ENCODE measurements around the gene MYRF.

Gene MYRF

DNA sequence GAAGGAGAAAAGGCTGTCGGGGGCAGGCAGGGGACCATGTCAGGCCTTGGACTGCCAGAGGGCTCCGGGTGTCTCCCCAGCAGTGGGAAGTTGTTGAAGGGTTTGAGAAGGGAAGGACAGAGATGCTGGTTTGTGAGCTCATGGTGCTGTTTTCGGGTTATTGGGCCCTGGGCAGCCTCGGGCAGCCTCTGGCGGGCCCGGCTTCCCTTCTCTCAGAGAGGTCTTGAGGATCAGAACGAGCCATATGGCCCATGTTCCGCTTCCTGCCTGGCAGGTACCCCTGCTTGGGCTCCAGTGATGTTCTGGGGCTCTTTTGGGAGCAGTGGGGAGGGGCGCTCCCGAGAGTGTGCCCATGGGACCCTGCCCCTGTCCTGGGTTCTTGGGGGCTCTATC lies 9.8 kb downstream of the MYRF start:
- no peak for DNase-seq

DNA sequence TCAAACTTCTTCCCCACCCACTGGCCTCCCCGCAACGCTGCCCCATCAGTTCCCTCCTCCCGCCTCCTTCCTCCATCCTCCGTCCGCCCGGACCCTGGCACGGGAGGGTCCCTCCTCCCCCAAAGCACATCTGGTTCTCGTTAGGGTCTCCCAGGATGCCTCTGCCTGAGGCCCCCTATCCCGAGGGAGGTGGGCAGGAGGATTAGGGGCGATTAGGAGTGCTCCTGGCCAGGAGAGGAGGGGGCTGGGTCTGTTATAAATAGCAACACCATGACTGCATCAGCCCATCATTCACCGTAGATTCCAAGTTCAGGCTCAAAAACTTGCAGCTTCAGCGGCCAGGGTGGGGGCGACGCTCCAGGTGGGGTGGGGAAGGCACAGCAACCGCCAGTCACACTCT lies 10.4 kb downstream of the MYRF start:
- peak; percentile 51 for DNase-seq

GRCh38 chr11:61763930-61764605 lies 11.6 kb downstream of the MYRF start:
- DNase-seq: no peak

GRCh38 chr11:61764606-61765260 lies 12.3 kb downstream of the MYRF start:
- no peak for DNase-seq

- DNase-seq: no peak
Measured at GRCh38 chr11:61765550-61766253, 13.3 kb downstream of the MYRF start.

DNA sequence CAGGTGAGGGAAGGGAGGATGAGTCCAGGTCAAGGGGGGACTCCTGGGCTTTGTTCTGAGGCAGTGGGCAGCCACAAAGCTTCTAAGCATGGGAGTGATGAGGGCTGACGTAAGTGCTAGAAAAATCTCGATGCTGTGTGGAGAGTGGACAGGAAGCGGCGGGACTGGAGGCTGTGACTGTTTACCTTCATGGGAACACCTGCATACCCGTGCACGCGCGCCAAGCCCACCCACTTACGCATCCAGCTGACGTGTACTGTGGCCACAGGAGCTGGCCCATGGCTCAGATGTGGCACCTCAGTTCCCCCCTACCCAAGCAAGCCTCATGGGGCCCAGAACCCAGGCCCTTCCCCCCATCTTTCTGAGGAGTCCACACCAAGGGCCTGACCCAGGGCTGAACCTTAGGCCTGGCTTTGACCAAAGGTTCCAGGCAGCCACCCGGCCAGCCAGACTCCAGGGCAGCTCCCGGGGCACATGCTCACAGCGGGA lies 14.0 kb downstream of the MYRF start:
- peak; percentile 41 for DNase-seq

DNA sequence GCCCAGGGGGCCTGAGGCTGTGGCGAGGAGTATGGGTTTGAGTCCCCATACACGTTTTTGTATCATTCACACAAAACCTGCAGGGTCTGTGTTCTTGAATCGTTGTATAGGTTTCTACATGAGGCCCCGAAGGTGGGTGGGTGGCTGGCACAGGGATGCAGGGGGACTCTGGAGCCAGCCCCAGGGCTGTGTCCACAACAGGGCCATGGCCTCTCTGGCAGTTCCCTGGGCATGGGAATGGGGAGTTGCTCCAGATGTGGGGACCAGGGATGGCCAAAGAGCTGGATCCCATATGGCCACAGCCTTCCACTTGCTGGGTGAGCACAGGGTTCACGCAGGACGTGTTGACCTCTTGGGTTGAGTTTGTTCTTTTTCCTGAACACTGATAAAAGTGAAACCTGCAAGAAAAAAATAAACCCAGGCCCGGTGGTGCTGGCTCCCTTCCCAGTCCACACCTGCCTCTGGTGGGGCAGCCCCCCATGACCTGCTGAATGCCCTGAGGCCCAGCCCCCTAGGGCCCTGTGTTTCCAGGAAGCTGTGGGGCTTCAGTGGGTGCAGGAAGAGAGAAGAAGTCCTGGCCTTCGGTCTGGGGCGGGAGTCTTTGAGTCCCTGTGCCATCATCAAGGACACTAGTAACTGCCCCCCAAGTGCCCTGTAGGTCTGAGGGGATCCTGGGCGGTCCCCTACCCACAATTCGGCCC lies 16.1 kb downstream of the MYRF start:
- DNase-seq: no peak

DNA sequence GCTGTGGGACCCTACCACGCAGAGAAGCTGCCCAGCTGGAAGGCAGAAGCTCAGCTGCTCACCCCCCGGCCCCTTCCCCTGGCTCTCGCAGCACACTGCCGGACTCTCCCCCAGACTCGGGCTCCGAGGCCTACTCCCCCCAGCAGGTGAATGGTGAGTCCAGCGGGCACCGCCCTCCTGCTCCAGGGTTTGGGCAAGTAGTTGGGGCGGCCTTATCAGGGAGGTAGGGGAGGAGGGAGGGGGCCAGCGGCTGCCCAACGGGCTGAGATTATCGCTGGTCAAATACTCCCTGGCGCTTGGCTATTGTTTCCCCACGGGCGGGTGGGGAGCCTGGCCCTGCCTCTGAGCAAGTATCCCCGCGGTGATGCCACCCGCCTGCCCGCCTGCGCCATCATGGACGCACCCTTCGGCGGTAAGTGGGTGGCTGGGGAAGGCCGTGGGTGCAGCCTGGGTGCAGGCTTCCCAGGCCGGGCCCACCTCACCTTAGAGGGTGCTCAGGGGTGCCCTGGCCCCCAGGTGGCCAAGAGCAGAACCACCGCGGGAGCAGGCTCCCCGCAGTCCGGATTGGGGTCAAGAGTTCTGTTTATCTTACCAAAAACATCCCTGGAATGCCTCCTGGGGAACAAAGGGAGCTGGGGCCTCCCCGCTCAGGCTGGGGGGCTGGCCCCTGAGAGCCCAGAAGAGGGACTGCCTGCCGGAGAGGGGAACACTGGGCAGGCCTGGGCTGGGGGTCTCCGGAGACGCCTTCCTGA lies 16.9 kb downstream of the MYRF start:
- DNase-seq: peak; percentile 23

- DNase-seq: no peak
Measured at GRCh38 chr11:61769946-61770683, 17.7 kb downstream of the MYRF start.

DNA sequence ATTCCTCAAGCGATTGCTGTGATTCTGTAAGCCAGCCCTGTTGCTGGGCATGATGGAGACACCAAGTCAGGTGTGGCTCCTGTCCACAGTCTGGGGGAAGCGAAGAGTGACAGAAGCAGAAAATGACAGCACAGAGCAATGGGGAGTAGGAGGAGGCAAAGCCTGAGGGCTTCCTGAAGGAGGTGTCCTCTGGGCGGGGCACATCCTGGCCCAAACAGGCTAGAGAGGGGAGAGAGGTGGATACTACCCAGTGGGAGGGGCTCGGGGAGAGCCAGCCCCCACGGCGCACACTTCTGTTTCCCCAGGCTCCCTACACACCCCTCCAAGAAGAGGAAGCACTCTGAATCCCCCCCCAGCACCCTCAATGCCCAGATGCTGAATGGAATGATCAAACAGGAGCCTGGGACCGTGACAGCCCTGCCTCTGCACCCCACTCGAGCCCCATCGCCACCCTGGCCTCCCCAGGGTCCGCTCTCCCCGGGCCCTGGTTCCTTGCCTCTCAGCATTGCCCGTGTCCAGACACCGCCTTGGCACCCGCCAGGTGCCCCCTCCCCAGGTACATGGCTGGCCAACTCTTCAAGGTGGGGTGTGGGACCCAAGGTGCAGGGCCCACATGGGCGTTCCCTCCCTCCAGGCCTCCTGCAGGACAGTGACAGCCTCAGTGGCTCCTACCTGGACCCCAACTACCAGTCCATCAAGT lies 18.9 kb downstream of the MYRF start:
- DNase-seq: no peak

DNA sequence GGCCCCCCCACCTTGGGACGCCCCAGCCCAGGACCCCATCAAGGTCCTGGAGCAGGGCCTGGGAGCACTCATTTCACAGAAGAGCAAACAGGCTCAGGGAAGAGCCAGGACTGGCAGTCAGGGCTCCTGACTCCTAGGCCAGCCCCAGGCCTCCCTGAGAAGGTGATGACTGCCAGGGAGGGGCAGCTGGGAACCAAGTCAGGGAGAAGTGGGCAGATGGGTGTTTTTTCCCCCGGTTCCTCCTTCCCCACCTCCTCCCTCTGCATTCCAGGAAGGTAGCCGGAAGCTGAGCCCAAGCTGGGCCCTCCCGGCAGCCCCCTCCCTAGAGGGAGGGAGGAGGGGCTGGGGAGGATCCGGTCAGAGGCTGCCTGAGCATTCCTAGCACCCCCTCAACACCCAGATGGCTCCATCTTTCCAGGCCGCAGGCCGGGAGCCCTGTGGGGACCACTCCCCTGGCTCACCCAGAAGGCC lies 19.6 kb downstream of the MYRF start:
- DNase-seq: no peak

- no peak for DNase-seq
Measured at GRCh38 chr11:61773356-61773755, 20.9 kb downstream of the MYRF start.

GRCh38 chr11:61773809-61774208 lies 21.4 kb downstream of the MYRF start:
- DNase-seq: no peak

GRCh38 chr11:61774411-61774810 lies 22.0 kb downstream of the MYRF start:
- no peak for DNase-seq

DNA sequence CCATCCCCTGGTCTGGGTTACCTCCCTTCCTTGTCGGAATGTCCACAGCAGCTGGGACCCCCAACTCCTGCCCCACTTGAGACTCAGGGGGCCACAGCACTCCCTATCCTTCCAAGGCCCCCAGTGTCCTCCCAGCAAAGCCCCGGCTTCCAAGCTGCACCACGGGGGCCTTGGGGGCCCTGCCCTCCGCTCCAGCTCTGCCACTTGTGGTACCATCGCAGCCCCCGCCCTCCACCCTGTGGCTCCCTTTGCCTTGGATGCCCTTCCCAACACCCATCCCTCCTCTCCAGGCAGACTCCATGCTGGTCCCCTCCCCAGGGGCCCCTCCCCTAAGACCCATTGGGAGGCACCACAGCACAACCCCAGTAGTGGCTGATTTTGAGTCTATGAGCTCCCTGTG lies 22.7 kb downstream of the MYRF start:
- no peak for DNase-seq

GRCh38 chr11:61775606-61776554 lies 23.4 kb downstream of the MYRF start:
- DNase-seq: no peak

GRCh38 chr11:61776561-61777075 lies 24.2 kb downstream of the MYRF start:
- peak; percentile 59 for DNase-seq

DNA sequence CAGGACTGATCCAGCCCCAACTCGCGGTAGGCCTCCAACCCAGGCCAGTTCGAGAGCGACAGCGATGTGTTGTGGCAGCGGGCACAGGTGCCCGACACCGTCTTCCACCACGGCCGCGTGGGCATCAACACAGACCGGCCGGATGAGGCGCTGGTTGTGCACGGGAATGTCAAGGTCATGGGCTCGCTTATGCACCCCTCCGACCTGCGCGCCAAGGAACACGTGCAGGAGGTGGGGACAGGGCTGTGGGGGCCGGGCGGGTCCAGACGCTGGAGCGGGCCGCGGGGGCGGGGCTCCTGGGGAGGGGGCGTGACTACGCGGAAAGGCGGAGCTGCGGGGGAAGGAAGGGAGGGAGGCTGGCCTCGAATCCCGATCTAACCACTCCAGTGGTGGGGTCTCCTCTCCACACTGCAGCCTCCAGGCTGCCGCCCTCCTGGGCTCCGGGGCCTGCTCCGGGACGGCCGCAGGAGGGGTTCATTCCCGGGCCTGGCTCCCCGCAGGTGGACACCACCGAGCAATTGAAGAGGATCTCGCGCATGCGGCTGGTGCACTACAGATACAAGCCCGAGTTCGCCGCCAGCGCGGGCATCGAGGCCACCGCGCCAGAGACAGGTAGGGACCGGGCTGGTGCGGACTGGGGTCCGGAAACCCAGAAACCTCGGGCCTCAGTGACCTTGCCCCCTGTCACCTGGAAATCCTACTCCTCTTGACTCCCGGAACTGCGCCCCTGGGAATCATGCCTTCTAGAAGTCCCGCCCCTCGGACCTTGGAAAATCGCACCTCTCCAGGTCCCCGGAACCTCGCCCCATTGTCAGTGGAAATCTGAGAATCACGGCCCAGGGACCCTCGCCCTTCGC lies 25.0 kb downstream of the MYRF start:
- no peak for DNase-seq
